ENCODE measurements around the gene SMAD2.

DNA sequence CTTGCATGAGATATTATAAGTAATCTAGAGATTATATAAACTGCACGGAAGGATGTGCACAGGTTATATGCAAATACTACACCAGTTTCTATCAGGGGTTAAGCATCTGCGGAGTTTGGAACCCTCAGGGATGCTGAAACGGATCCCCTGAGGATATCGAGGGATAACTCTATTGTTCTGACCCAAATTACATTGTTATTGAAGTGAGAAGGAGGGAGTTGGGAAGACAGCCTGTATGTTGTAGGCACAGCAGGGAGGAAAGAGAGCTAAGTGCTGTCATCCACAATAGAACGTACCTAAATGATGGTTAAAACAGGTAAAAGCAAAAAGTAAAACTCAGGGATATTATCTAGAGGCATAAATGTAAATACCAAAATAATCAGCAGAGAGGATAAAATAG, 44.6 kb upstream of the SMAD2 start:
- TF ChIP-seq POLR2AphosphoS5 (IDR thresholded peaks at IDR 0.05; ENCODE audit: low read depth, low read length), result no peak
- no peak for TF ChIP-seq POLR2A (IDR thresholded peaks at IDR 0.05; ENCODE audit: low read depth, low read length)
- TF ChIP-seq TAF1 (IDR thresholded peaks at IDR 0.05; ENCODE audit: borderline replicate concordance, low read depth, low read length), result no peak
